ENCODE data around the gene RPL37A. TPM values are rescaled to one million over a fixed set of nuclear protein-coding genes. Genes with fewer than 3 reads are reported as not detected.

The RPL37A gene
- total RNA-seq, 2 donors from 2014 or later: 425 to 1,004 TPM

DNA sequence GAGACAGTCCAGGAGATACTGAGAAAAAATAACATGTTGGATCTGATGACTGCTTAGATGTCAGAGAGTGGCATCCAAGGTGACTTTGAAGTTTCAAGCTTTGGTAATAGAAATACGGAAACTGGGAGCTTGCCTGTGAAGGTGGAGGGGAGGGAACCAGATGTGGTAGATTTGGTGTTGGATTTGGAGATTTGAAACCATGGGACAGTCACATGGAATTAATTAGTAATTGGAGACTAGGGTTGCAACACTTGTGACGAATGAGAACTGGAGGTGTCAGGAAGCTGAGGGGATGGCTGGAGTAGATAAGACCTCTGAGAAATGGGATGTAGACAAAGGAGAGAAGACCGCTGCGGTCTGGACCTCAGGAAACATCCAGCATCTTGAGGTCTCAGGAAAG, 46.7 kb downstream of the RPL37A start:
- no peak overlapping the region for H3K4me3 ChIP-seq
- TF ChIP-seq, protein P1, sequence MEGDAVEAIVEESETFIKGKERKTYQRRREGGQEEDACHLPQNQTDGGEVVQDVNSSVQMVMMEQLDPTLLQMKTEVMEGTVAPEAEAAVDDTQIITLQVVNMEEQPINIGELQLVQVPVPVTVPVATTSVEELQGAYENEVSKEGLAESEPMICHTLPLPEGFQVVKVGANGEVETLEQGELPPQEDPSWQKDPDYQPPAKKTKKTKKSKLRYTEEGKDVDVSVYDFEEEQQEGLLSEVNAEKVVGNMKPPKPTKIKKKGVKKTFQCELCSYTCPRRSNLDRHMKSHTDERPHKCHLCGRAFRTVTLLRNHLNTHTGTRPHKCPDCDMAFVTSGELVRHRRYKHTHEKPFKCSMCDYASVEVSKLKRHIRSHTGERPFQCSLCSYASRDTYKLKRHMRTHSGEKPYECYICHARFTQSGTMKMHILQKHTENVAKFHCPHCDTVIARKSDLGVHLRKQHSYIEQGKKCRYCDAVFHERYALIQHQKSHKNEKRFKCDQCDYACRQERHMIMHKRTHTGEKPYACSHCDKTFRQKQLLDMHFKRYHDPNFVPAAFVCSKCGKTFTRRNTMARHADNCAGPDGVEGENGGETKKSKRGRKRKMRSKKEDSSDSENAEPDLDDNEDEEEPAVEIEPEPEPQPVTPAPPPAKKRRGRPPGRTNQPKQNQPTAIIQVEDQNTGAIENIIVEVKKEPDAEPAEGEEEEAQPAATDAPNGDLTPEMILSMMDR (IDR thresholded peaks at IDR 0.05): no peak
- no peak for DNase-seq (ENCODE audit: low spot score)
- H3K9me3 ChIP-seq: no peaks in the 10 kb centered on the region
- H3K27ac ChIP-seq: peak overlapping the region; percentile 32 to 92
- H3K4me1 ChIP-seq: peaks cover 0 to 60% of the 10 kb centered on the region in 2 donors
- no peaks in the 10 kb centered on the region for H3K27me3 ChIP-seq
- H3K36me3 ChIP-seq: no peaks in the 10 kb centered on the region

DNA sequence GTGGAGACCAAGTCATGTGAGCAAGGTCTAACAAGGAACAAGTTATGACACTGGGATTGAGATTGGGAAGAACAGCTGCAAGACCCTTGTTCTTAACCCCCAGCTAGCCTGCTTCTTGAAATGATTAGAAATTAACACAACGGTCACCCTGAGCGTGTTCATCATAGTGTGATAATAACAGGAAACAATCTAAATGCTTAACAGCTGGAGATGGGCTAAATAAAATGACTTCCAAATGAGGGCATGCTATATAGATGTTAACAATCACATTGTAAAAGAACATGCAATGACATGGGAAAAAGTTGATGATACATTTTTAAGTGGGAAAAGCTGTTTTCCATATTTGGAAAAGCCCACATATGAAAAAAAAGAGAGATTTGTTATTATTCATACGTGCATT, 47.6 kb downstream of the RPL37A start:
- TF ChIP-seq, protein P1 (IDR thresholded peaks at IDR 0.05): no peak
- Histone ChIP-seq H3K36me3 (no peaks in the 10 kb centered on the region), H3K4me1 (peaks cover 0 to 56% of the 10 kb centered on the region in 2 donors), H3K27me3 (no peaks in the 10 kb centered on the region), H3K9me3 (no peaks in the 10 kb centered on the region), H3K4me3 (no peak overlapping the region), H3K27ac (peak overlapping the region; percentile 66 to 92)
- DNase-seq (ENCODE audit: low spot score): no peak

DNA sequence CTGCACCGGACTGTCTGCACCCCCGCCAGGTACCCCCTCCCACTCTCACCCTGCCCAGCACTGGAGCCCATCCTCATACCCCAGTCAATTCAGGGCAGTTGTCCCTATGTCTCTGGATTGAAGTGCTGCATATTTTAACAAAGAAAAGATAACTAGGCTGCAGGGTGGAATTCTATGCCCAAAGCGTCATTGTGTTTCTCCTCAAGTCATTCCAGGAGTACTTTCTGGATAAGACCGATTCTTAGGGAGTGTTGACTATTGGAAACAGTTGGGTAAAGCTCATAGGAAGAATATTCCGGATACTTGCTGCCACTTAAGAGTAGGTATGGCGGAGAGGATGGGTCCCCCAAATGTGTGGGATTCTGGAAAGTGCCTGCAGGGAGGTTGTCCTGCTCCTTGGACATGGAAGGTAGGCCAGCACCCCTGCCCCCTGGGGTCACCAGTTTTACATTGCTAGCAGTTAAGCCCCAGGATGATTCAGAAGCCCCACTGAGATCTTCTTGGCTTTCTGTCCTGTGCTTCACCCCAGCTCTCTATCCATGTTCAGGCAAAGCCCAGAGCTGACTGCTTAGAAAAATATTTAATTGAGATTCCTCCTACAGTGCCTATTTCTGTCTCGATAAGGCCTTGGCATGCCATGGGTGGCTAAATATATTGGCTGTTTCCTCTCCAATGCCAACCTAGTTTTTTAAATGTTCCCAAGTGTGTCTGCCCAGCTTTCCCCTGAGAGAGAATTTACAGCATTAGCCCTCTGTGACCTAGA, 48.2 kb downstream of the RPL37A start:
- H3K27ac ChIP-seq: peak overlapping the region; percentile 66 to 92
- DNase-seq (ENCODE audit: low spot score): no peak
- no peak overlapping the region for H3K4me3 ChIP-seq
- no peaks in the 10 kb centered on the region for H3K27me3 ChIP-seq
- no peaks in the 10 kb centered on the region for H3K9me3 ChIP-seq
- TF ChIP-seq, protein P1 (IDR thresholded peaks at IDR 0.05): no peak
- peaks cover 0 to 59% of the 10 kb centered on the region in 2 donors for H3K4me1 ChIP-seq
- H3K36me3 ChIP-seq: no peaks in the 10 kb centered on the region

DNA sequence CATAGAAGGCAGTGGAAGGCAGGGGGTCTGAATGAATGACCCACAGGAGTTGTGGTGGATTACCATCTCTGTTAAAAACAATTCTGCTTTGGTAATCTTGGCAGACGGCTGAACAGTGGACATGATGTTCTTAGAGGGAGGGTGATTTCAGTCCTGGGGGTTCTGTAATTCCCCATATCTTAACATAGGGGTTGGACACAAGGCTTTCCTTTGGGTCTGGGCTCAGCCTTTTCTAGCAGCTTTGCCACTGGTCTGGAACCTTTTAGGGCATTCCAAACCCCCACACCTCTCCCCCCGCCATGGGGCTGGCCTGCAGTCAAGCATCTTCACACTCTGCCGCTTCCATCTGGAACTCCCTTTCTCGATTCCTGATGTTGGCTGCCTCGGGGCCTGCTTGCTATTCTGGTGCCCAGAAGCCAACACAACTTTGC, 50.3 kb downstream of the RPL37A start:
- Histone ChIP-seq H3K27me3 (no peaks in the 10 kb centered on the region), H3K9me3 (no peaks in the 10 kb centered on the region), H3K36me3 (no peaks in the 10 kb centered on the region), H3K27ac (peak overlapping the region; percentile 66 to 92), H3K4me3 (no peak overlapping the region), H3K4me1 (peaks cover 0 to 60% of the 10 kb centered on the region in 2 donors)
- no peak for DNase-seq (ENCODE audit: low spot score)
- TF ChIP-seq, protein P1 (IDR thresholded peaks at IDR 0.05): no peak

DNA sequence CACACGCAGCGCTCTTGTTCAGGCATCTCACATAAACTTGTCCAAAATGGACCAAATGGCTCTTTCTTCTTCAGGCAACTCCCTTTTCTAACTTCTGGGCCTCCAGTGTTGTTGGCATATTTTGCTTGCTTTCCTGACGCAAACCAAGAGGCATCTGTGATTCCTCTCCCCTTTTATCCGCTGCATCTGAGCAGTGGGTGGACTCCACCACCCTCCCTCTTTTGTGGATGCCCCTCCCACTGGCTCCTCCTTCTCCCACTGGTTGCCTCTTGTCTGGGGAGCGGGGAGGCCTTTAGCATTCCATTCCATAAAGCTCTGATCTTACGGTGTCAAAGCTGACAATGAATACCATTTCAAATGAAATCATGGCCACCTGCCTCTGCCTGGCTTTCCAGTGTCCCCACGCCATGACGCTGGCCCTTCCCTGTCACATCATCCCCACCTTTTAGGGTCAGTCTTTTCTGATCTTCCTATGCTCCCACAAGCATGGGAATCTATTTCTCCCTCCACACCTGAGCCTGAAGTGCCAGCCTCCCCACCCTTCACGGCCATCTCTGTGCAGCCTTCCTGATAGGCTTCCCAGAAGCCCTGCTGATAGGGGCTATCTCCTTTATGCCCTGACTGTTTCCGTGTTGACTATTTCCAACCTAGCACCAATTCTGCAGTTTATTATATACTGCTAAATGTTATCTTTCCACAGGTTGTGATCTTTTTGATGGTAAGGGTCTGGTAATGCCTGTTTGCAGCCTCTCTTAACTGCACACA, 51.5 kb downstream of the RPL37A start:
- H3K36me3 ChIP-seq: no peaks in the 10 kb centered on the region
- no peak overlapping the region for H3K4me3 ChIP-seq
- no peak for DNase-seq (ENCODE audit: low spot score)
- peaks cover 0 to 71% of the 10 kb centered on the region in 2 donors for H3K4me1 ChIP-seq
- H3K27ac ChIP-seq: peak overlapping the region; percentile 66 to 92
- H3K9me3 ChIP-seq: no peaks in the 10 kb centered on the region
- TF ChIP-seq, protein P1 (IDR thresholded peaks at IDR 0.05): no peak
- H3K27me3 ChIP-seq: no peaks in the 10 kb centered on the region
